ENCODE measurements around the gene SCUBE3. TPM values are rescaled to one million over a fixed set of nuclear protein-coding genes. Genes with fewer than 3 reads are reported as not detected.

SCUBE3 gene
- total RNA-seq, 6 donors from 2014 or later: under 0.01 to 1.2 (median 0.48) TPM

DNA sequence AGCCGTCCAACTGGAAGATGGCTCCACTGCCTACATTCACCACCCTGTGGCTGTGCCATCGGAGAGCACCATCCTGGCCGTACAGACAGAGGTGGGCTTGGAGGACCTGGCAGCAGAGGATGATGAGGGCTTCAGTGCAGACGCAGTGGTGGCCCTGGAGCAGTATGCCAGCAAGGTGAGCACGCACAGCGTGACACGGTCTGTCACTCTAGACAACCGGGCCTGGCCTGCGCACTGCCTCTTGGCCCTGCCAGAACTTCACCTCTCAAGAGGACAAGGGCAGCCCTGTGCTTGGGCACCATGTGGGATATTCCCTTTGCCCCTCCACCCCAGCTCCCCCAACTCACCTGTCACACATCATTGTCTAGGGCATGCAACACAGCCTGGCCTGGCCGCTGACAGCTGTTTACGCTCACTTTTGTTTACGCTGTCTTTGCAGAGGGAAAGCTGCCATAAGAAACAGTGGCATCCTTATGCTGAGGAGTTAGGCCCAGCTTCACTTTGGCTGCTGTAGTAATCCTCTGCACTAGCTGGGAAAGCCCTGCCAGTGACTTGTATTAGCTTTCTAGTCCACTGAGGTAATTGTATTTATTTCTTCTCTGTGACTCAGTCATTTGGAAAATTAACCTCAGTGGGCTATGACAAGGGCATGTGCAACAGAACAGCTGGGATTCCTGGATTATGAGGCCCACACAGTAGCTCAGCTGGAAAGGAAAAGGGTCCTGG is 74.1 kb downstream of the SCUBE3 start:
- H3K27me3 ChIP-seq: no peaks in the 10 kb centered on the region
- TF ChIP-seq POLR2AphosphoS5 (IDR thresholded peaks at IDR 0.05) (no peak), CTCF (IDR thresholded peaks at IDR 0.05) (no peak), EP300 (IDR thresholded peaks at IDR 0.05) (no peak), POLR2A (IDR thresholded peaks at IDR 0.05) (no peak)
- no peak overlapping the region for H3K4me3 ChIP-seq
- H3K9me3 ChIP-seq: no peaks in the 10 kb centered on the region
- H3K36me3 ChIP-seq: peaks cover 46 to 98% (median 84%) of the 10 kb centered on the region in 4 donors
- ATAC-seq (ENCODE audit: low FRiP score in 2 of 2): no peak
- H3K4me1 ChIP-seq: no peaks in the 10 kb centered on the region
- peak in 1 of 2 donors; percentile 67 for DNase-seq
- no peak overlapping the region for H3K27ac ChIP-seq
- WGBS, 2 donors: 81 to 93% methylated on average over 3 to 12 of the region's 12 CpGs

GRCh38 chr6:35288834-35289233 is 75.1 kb downstream of the SCUBE3 start:
- no peaks in the 10 kb centered on the region for H3K9me3 ChIP-seq
- no peaks in the 10 kb centered on the region for H3K4me1 ChIP-seq
- DNase-seq (no peak), ATAC-seq (ENCODE audit: low FRiP score in 2 of 2) (no peak)
- WGBS, 2 donors: 74 to 95% methylated on average over 3 to 4 of the region's 4 CpGs
- H3K27ac ChIP-seq: no peak overlapping the region
- H3K36me3 ChIP-seq: peaks cover 44 to 98% (median 83%) of the 10 kb centered on the region in 4 donors
- H3K4me3 ChIP-seq: no peak overlapping the region
- TF ChIP-seq POLR2A (IDR thresholded peaks at IDR 0.05) (no peak), CTCF (IDR thresholded peaks at IDR 0.05) (no peak), POLR2AphosphoS5 (IDR thresholded peaks at IDR 0.05) (no peak), EP300 (IDR thresholded peaks at IDR 0.05) (no peak)
- no peaks in the 10 kb centered on the region for H3K27me3 ChIP-seq

GRCh38 chr6:35291491-35291890 is 77.7 kb downstream of the SCUBE3 start:
- Histone ChIP-seq H3K27ac (no peak overlapping the region), H3K4me3 (no peak overlapping the region), H3K9me3 (no peaks in the 10 kb centered on the region), H3K27me3 (no peaks in the 10 kb centered on the region), H3K36me3 (peaks cover 31 to 93% (median 75%) of the 10 kb centered on the region in 4 donors), H3K4me1 (no peaks in the 10 kb centered on the region)
- no peak for TF ChIP-seq EP300 (IDR thresholded peaks at IDR 0.05)
- TF ChIP-seq POLR2A (IDR thresholded peaks at IDR 0.05): no peak
- no peak for TF ChIP-seq CTCF (IDR thresholded peaks at IDR 0.05)
- no peak for TF ChIP-seq POLR2AphosphoS5 (IDR thresholded peaks at IDR 0.05)
- WGBS, 2 donors: 96 to 97% methylated on average over 6 to 13 of the region's 13 CpGs
- ATAC-seq (ENCODE audit: low FRiP score in 2 of 2): no peak
- peak in 1 of 2 donors; percentile 46 for DNase-seq

DNA sequence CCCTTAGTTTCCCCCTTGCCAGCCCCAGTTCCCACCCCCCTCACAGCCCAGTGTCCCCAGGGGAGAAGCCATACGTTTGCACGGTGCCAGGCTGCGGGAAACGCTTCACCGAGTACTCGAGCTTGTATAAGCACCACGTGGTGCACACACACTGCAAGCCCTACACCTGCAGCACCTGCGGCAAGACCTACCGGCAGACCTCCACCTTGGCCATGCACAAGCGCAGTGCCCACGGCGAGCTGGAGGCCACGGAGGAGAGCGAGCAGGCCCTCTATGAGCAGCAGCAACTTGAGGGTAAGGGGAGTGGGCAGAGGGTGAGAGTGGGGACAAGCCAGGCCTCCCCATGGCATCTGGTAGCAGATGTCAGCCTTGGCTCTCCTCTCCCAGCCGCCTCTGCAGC is 78.7 kb downstream of the SCUBE3 start:
- TF ChIP-seq EP300 (IDR thresholded peaks at IDR 0.05) (no peak), POLR2AphosphoS5 (IDR thresholded peaks at IDR 0.05) (no peak), CTCF (IDR thresholded peaks at IDR 0.05) (no peak), POLR2A (IDR thresholded peaks at IDR 0.05) (no peak)
- Histone ChIP-seq H3K9me3 (no peaks in the 10 kb centered on the region), H3K27ac (no peak overlapping the region), H3K36me3 (peaks cover 31 to 83% (median 65%) of the 10 kb centered on the region in 4 donors), H3K4me1 (peaks cover 5 to 9% (median 8%) of the 10 kb centered on the region in 4 donors), H3K4me3 (no peak overlapping the region), H3K27me3 (no peaks in the 10 kb centered on the region)
- WGBS, 2 donors: 78 to 87% methylated on average over 9 to 15 of the region's 15 CpGs
- DNase-seq (peak in 1 of 2 donors; percentile 58), ATAC-seq (ENCODE audit: low FRiP score in 2 of 2) (no peak)

- H3K4me3 ChIP-seq: no peak overlapping the region
- no peaks in the 10 kb centered on the region for H3K27me3 ChIP-seq
- no peak overlapping the region for H3K27ac ChIP-seq
- ATAC-seq (ENCODE audit: low FRiP score in 2 of 2): no peak
- no peak for DNase-seq
- no peak for TF ChIP-seq POLR2AphosphoS5 (IDR thresholded peaks at IDR 0.05)
- no peak for TF ChIP-seq CTCF (IDR thresholded peaks at IDR 0.05)
- TF ChIP-seq POLR2A (IDR thresholded peaks at IDR 0.05): no peak
- WGBS, 2 donors: 93 to 96% methylated on average over 7 to 9 of the region's 9 CpGs
- H3K36me3 ChIP-seq: peaks cover 21 to 71% (median 54%) of the 10 kb centered on the region in 4 donors
- H3K4me1 ChIP-seq: peaks cover 16 to 20% (median 17%) of the 10 kb centered on the region in 4 donors
- no peaks in the 10 kb centered on the region for H3K9me3 ChIP-seq
Observed at GRCh38 chr6:35293681-35294080, 79.9 kb downstream of the SCUBE3 start.
